Skeletal muscle satellite cell (primary cell): ENCODE data around the gene PADI4. TPM values are rescaled to one million over a fixed set of nuclear protein-coding genes. Genes with fewer than 3 reads are reported as not detected.
"Not testable (repeated sequence)": the region's sequence is repeated elsewhere in the genome, so short reads cannot be mapped to it uniquely, and the experiment has no call there.

Experiments used
- H3K27me3 ChIP-seq: 2 replicates; pipeline ENCODE4 v1.7.0; 2013; ENCODE audit warnings: low read length; ENCODE audit not compliant: control insufficient read depth, insufficient read depth
- H3K36me3 ChIP-seq: 2 replicates; pipeline ENCODE4 v1.7.0; 2013; ENCODE audit warnings: mild to moderate bottlenecking, control low read depth, low read length; ENCODE audit not compliant: insufficient read depth
- H3K4me1 ChIP-seq: 2 replicates; pipeline ENCODE4 v1.7.0; 2013; ENCODE audit warnings: low read length; ENCODE audit not compliant: control insufficient read depth, insufficient read depth
- H3K4me2 ChIP-seq: 2 replicates; pipeline ENCODE4 v1.7.0; 2013; ENCODE audit warnings: mild to moderate bottlenecking, low read length
- H3K4me3 ChIP-seq: 2 replicates; pipeline ENCODE4 v1.7.0; 2013; ENCODE audit warnings: low read length
- H3K9ac ChIP-seq: 2 replicates; pipeline ENCODE4 v1.7.0; 2013; ENCODE audit warnings: mild to moderate bottlenecking, low read depth, low read length, moderate library complexity
- H3K9me3 ChIP-seq: replicated peaks from 2 replicates; pipeline ENCODE4 v1.7.0; 2013; ENCODE audit warnings: mild to moderate bottlenecking, control low read depth, low read length
- small RNA-seq: library from RNA; depleted of rRNA; stranded (forward); fragments of <200 nt; gene quantifications from one replicate; pipeline ENCODE3, GENCODE V24; 2012

The PADI4 gene

DNA sequence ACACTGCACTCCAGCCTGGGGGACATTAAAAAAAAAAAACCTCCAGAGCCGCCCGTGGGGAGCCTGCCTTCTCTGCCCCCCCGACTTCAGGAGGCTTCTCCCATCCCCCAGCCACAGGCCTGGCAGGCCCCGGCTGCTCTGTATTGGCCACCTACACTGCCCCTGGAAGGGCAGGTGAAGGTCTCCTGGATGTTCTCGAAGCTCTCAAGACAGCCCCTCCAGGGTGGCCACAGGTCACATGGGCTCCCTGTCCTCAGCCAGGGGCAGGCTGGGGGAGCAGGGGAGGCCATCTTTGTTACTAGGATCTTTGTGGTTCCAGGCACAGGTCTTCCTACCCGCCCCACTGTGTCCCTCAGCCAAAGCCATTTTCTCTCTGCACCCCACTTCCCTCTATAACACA, 96.8 kb downstream of the PADI4 start:
- H3K9me3 ChIP-seq = no peaks in the 10 kb centered on the region
- H3K4me2 ChIP-seq = no peak overlapping the region
- peaks cover 24% of the 10 kb centered on the region for H3K36me3 ChIP-seq
- no peak overlapping the region for H3K4me3 ChIP-seq
- H3K9ac ChIP-seq = no peak overlapping the region
- H3K4me1 ChIP-seq = no peaks in the 10 kb centered on the region
- no peaks in the 10 kb centered on the region for H3K27me3 ChIP-seq

DNA sequence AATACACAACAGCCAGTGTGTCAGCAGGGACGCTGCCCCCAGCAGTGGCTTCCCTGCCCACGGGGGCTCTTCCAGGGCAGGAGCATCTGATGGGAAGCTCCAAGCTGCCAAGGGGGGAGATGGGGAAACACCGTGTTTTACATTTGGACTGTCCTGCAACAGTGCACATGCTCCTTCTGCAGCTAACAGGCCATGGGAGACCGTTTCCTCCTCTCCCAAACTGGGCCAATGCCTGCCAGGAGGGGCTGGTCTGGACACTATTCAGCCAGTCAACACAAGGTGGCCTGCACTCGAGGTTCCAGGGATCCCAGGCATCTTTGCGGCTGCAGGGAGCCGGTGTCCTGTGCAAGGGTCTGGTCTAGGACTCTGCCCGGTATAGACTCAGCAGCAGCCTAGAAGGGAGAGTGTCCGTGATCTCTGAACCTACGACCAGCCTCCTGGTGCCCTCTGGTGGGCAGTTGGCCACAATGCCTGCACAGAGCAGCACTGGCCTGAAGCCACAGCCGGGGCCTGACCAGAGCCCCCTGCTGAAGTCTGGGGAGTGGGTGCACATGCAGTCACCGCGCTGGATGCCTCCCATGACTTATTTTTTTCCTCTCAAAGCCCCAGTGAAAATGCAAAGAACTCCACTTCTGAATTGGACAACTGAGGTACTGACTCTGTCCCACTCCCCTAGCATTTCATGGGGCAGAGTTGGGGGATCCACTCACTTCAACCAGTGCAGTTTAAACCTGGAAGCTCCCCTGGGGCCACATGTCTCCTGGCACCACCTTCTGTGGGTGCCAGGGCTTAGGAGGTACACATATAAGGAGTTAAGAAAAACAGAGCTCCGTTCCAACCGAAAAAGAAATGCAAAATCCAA, 98.1 kb downstream of the PADI4 start:
- no peaks in the 10 kb centered on the region for H3K4me1 ChIP-seq
- H3K4me2 ChIP-seq = no peak overlapping the region
- H3K27me3 ChIP-seq = no peaks in the 10 kb centered on the region
- no peaks in the 10 kb centered on the region for H3K9me3 ChIP-seq
- peaks cover 37% of the 10 kb centered on the region for H3K36me3 ChIP-seq
- H3K4me3 ChIP-seq = no peak overlapping the region
- H3K9ac ChIP-seq = no peak overlapping the region

DNA sequence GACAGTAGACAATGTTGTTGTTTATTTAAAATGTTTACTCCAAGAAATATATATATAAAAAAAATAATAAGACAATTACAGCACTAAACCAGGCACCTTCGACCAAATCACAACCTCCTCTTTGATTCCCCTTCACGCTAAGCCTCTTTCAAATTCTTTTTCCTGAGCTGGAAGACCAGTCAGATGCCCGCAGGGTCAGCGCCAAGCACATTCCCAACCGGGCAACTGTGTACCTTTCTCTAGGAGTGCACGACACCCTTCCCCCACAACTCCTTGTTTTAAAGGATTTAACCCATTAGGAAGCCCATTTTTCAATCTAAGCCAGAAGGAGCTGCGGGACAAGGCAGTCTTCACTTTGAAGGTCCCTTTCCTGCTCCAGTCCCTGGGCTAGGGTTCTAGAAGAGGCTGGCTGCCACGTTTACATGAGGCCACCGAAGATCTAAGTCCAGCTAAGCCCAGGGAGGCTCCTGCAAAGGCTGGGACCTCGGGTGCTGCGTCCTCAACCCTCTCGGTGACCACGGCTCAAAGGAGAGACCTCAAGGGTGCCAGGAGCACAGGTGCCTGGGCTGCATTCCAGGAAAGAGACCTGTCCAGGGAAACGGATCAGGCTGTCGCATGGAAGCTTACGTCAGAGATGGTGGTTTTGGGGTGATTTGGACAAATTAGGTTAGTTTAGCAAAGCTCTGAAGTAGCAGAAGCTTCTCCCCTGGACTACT, 98.9 kb downstream of the PADI4 start:
- not testable (repeated sequence) for H3K4me2 ChIP-seq, H3K9me3 ChIP-seq, H3K27me3 ChIP-seq, H3K4me3 ChIP-seq, H3K4me1 ChIP-seq, H3K9ac ChIP-seq
- peaks cover 45% of the 10 kb centered on the region for H3K36me3 ChIP-seq

DNA sequence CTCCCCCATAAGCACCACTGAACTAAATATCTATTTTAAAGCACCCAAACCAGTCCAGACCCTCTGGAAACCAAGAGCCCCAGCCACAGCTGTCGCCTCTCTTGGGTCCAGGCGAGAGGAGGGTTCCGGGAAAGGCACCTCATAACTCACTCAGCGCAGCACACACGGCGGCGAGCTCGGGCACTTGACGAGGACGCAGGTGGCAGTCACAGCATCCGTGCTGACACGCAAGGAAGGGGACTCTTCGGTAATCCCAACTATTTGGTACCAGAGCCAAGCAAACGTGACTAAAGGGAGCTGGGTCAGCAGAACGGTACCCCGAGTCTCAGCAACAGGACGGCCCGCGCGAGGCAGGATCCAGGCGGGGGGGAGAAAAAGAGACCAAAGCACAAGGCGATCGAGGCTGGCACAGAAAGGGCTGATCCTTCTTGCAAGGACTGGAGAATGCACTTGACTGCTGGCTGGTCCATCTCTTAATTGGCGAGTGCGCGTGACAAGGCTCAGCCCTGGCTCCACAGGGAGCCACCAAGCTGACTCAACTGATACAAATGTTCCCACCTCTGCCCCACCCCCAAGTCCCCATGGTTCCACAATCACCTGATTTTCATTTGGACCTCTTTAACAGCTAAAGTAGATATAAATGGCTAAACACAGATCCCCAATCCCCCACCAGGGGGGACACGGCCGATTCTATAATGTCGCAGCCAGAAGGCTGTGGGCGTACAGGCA, 100.0 kb downstream of the PADI4 start:
- H3K27me3 ChIP-seq, H3K9me3 ChIP-seq, H3K4me1 ChIP-seq, H3K9ac ChIP-seq, H3K4me2 ChIP-seq, H3K4me3 ChIP-seq: not testable (repeated sequence)
- H3K36me3 ChIP-seq = peaks cover 55% of the 10 kb centered on the region

DNA sequence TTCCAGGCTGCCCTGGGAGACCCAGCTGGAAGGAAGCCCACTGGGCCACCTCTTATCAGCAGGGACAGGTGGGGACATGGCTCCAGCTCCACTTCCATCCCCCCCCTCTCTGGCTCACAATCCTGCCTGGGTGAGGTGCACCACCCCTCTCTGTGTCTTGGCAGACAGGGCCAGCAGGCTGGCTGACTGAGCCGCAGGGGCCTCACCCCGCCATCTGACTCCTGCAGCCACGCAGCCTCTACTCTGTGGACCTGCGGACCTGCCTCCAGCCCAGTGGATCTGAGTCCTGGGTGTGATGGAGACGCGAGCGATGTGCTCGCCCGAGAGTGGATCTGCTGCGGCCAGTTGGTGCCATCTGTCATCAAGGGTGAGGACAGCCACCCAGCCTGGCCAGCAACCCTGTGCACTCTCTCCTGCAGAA, 101.4 kb downstream of the PADI4 start:
- no peak overlapping the region for H3K4me3 ChIP-seq
- no peak overlapping the region for H3K9ac ChIP-seq

DNA sequence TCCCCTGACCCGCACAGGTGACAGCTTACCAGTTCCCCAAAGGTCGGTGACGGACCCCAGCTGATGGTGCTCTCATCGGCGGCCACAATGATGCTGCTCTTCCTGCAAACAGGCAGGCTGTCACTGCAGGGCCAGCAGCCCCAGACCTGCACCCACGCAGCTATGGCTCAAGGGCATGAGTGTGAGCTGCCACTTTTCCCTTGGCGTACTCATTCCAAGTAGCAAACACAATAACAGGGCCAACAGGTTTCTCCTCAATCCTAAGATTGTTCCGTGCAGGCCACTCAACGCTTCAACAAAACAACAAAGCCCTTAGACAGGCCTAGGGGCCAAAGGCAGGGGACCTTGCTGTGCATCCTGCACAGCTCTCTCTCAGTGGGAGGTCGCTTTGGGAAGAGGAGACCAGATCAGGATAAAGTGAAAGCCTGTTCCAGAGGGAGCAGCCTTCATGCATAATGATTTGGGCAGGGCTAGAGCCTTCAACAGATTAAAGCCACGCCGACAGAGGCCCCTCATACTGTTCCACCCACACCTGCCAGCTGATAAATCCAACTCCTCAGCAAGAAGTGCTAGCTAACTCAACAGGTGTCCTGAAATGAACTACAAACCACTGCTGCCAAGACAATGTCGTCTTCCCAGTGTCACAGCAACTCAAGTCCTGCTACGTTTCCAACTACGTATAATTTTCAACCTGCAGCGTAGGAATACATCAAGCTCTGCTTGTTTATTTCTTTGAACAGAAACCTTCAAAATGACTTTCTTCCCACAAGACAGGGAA, 104.3 kb downstream of the PADI4 start:
- Histone ChIP-seq H3K27me3 (no peaks in the 10 kb centered on the region), H3K4me3 (no peak overlapping the region), H3K4me2 (no peak overlapping the region), H3K9me3 (no peaks in the 10 kb centered on the region), H3K9ac (no peak overlapping the region), H3K36me3 (peaks cover 84% of the 10 kb centered on the region), H3K4me1 (no peaks in the 10 kb centered on the region)

More for the DNA sequence above, 101.4 kb downstream of the PADI4 start:
- Histone ChIP-seq H3K27me3 (no peaks in the 10 kb centered on the region), H3K4me2 (no peak overlapping the region), H3K4me1 (no peaks in the 10 kb centered on the region), H3K9me3 (no peaks in the 10 kb centered on the region), H3K36me3 (peaks cover 66% of the 10 kb centered on the region)

Small RNAs within 50 kb of the gene (small RNA-seq; reads per million reads assigned to genes)
- not detected for gene MIR3972
